Endothelial cell of umbilical vein (primary cell): ENCODE measurements around the gene ALOX5. TPM values are rescaled to one million over a fixed set of nuclear protein-coding genes. Genes with fewer than 3 reads are reported as not detected.
A peak's percentile ranks its signal among the peaks of the same experiment; 100 is the strongest.

Experiments used
- BruUV-seq: library from RNA; stranded (reverse); fragments of 400-500 nt; replicated peaks from 2 replicates; lab custom pipeline; 2021; lab: Mats Ljungman, UMichigan
- CTCF ChIA-PET: fragments of 300-600, 350-600 bp; sonication (Branson Sonifier 250); formaldehyde crosslinking; loops from one replicate; lab custom pipeline; 2021; ENCODE audit warnings: antibody characterized with exemption, inconsistent platforms; lab: Charles Lee
- POLR2A ChIA-PET: fragments of 300-600, 350-600 bp; sonication (Branson Sonifier 250); formaldehyde crosslinking; loops from one replicate; lab custom pipeline; 2021; ENCODE audit warnings: antibody characterized with exemption, inconsistent platforms; lab: Charles Lee
- DNase-seq: peaks from one replicate; pipeline ENCODE4 v3.0.0-alpha.2; 2011; ENCODE audit warnings: low read depth, low spot score
- FAIRE-seq: peaks from 2 replicates; lab custom pipeline; 2011; peaks lifted over from hg19 to GRCh38; lab: Jason Lieb, UNC
- H2AFZ ChIP-seq: 2 replicates; pipeline ENCODE4 v1.6.0; 2012; ENCODE audit warnings: low read depth, low read length, control low read depth, inconsistent platforms
- H3K27ac ChIP-seq: 2 replicates; pipeline ENCODE4 v1.5.1; 2011; ENCODE audit warnings: low read depth, mild to moderate bottlenecking, control low read depth, low read length, moderate library complexity; ENCODE audit not compliant: insufficient read depth
- H3K27me3 ChIP-seq, 2 experiments: 2 replicates each; pipeline versions ENCODE4 v1.6.0 to v1.6.1; 2011; ENCODE audit warnings: low read length in 2 of 2, mixed read lengths in 1 of 2; ENCODE audit not compliant: control insufficient read depth in 2 of 2, insufficient read depth in 2 of 2
- H3K36me3 ChIP-seq, 2 experiments: 2 replicates in 1 of 2; 3 replicates in 1 of 2; pipeline ENCODE4 v1.5.1; 2011; ENCODE audit warnings: low read length in 2 of 2, mild to moderate bottlenecking in 1 of 2, moderate library complexity in 1 of 2; ENCODE audit not compliant: control insufficient read depth in 2 of 2, insufficient read depth in 2 of 2; ENCODE audit errors: extremely low read depth in 1 of 2
- H3K4me1 ChIP-seq: 3 replicates; pipeline ENCODE4 v1.5.1; 2011; ENCODE audit warnings: mild to moderate bottlenecking, low read length; ENCODE audit not compliant: control insufficient read depth, insufficient read depth; ENCODE audit errors: extremely low read depth
- H3K4me2 ChIP-seq: 2 replicates; pipeline ENCODE4 v1.6.1; 2011; ENCODE audit warnings: low read length, control low read depth, mixed read lengths; ENCODE audit not compliant: insufficient read depth
- H3K4me3 ChIP-seq, 3 experiments: fragments of 200-600 bp in 1 of 3; sonication (generic), shearing (Covaris generic) in 1 of 3; replicated peaks in 1 of 3; 2 replicates each; pipeline ENCODE4 v1.5.1; 2011 to 2016; ENCODE audit warnings: control low read depth in 3 of 3, low read length in 3 of 3, mild to moderate bottlenecking in 2 of 3, inconsistent platforms in 1 of 3, low read depth in 1 of 3, moderate library complexity in 1 of 3; ENCODE audit not compliant: insufficient read depth in 1 of 3
- H3K79me2 ChIP-seq: 2 replicates; pipeline ENCODE4 v1.6.0; 2012; ENCODE audit warnings: low read length, inconsistent platforms; ENCODE audit not compliant: control insufficient read depth, insufficient read depth
- H3K9ac ChIP-seq: replicated peaks from 2 replicates; pipeline ENCODE3; 2011; ENCODE audit warnings: low read length, control low read depth; ENCODE audit not compliant: insufficient read depth; ENCODE audit errors: extremely low read depth
- H3K9me1 ChIP-seq: replicated peaks from 3 replicates; pipeline ENCODE4 v1.6.0; 2011; ENCODE audit warnings: mild to moderate bottlenecking, low read length; ENCODE audit not compliant: control insufficient read depth, insufficient read depth; ENCODE audit errors: extremely low read depth
- H3K9me3 ChIP-seq: replicated peaks from 2 replicates; pipeline ENCODE4 v1.5.1; 2012; ENCODE audit warnings: low read length, inconsistent platforms; ENCODE audit not compliant: control insufficient read depth, insufficient read depth
- H4K20me1 ChIP-seq: replicated peaks from 2 replicates; pipeline ENCODE3; 2011; ENCODE audit warnings: mild to moderate bottlenecking, low read length; ENCODE audit not compliant: control insufficient read depth, insufficient read depth; ENCODE audit errors: extremely low read depth
- EZH2 ChIP-seq: IDR thresholded peaks from 2 replicates; pipeline ENCODE4 v1.6.1; 2012; ENCODE audit warnings: borderline replicate concordance, low read depth, mild to moderate bottlenecking, moderate library complexity, low read length, inconsistent platforms; ENCODE audit not compliant: severe bottlenecking
- FOS ChIP-seq: IDR thresholded peaks from 2 replicates; pipeline ENCODE4 v1.6.1; 2011; ENCODE audit warnings: mild to moderate bottlenecking, low read length, moderate library complexity, borderline replicate concordance; ENCODE audit not compliant: insufficient read depth
- GATA2 ChIP-seq: IDR thresholded peaks from 2 replicates; pipeline ENCODE4 v1.7.0; 2011; ENCODE audit warnings: low read depth, mild to moderate bottlenecking, moderate library complexity, mixed read lengths, low read length; ENCODE audit not compliant: insufficient read length, insufficient read depth
- JUN ChIP-seq: IDR thresholded peaks from 2 replicates; pipeline ENCODE4 v1.6.1; 2011; ENCODE audit warnings: borderline replicate concordance, low read depth; ENCODE audit not compliant: insufficient read length, insufficient read depth
- MYC ChIP-seq: IDR thresholded peaks from one replicate; pipeline ENCODE4 v1.6.1; 2011; ENCODE audit warnings: mild to moderate bottlenecking, low read depth, low read length
- POLR2A ChIP-seq: IDR thresholded peaks from 2 replicates; pipeline ENCODE4 v1.6.1; 2012; ENCODE audit warnings: low read depth, mild to moderate bottlenecking, control low read depth, low read length
- POLR2AphosphoS5 ChIP-seq: IDR thresholded peaks from 2 replicates; pipeline ENCODE4 v1.6.1; 2012; ENCODE audit warnings: low read depth, mild to moderate bottlenecking, control low read depth, low read length, moderate library complexity; ENCODE audit not compliant: insufficient read depth
- dilution Hi-C: fragments of 300-500 bp; cut with MboI; formaldehyde crosslinking; loops from one replicate; pipeline ENCODE4 v1.15.0; 2019; ENCODE audit warnings: low sequenced_read_pairs; ENCODE audit not compliant: extremely low pct_ligation_motif_present
- intact Hi-C: fragments of 100-400 bp; cut with micrococcal nuclease; formaldehyde crosslinking; loops from one replicate; pipeline ENCODE4 v1.10.0; 2022
- polyA plus RNA-seq, 4 experiments: library from polyadenylated mRNA; depleted of rRNA in 3 of 4; stranded (reverse) in 3 of 4; unstranded in 1 of 4; fragments of >200 nt; gene quantifications; 2 replicates each; pipeline versions ENCODE4 v1.2.1 to v1.2.3, GENCODE V29; 2011 to 2012; ENCODE audit warnings: missing spikeins in 1 of 4
- total RNA-seq: library from RNA; stranded (reverse); gene quantifications from 2 replicates; pipeline ENCODE4 v1.2.3, GENCODE V29; 2021
- TF ChIP-seq, protein P1 (sequence below), 2 donors: IDR thresholded peaks; 1 replicate in 1 of 2; 2 replicates in 1 of 2; pipeline ENCODE4 v1.5.1; 2011; ENCODE audit warnings: low read length in 2 of 2, mild to moderate bottlenecking in 2 of 2, moderate library complexity in 2 of 2, control low read depth in 1 of 2, inconsistent platforms in 1 of 2, low read depth in 1 of 2; ENCODE audit not compliant: insufficient read depth in 1 of 2; ENCODE audit errors: extremely low read depth in 1 of 2
- TF ChIP-seq, protein P2 (sequence below): IDR thresholded peaks from 2 replicates; pipeline ENCODE4 v1.6.1; 2011; ENCODE audit not compliant: insufficient read depth, insufficient read length

The ALOX5 gene
- total and polyA plus RNA-seq, 2 donors (not counting 3 experiments of a cell fraction or from before 2014, with no cell fraction given) = 0.04 TPM; not detected in 1

DNA sequence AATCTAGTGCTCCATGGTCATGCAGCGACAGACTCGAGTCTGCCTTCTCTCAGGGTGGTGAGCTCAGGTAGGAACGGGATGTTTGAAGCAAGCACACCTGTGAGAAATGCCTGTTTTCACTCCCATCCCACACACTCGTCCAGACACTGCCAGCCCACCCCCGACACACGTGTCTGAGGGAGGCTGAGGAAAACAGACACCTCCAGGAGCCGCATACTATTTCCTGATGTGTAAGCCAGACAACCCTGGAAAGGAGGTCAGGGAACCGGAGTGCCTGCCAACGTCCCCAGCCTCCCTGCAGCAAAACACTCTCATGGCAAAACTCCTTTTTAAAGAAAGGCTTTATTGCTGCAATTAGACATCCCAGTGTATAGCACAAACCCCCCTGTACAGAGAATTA is 80.2 kb downstream of the ALOX5 start:
- H3K9me3 ChIP-seq = no peaks in the 10 kb centered on the region
- POLR2A ChIA-PET = no interaction called here
- no peak for FAIRE-seq

More for the DNA sequence above, 80.2 kb downstream of the ALOX5 start:
- TF ChIP-seq MYC (no peak), EZH2 (no peak), JUN (no peak), POLR2AphosphoS5 (no peak), GATA2 (no peak), POLR2A (no peak), FOS (no peak)
- TF ChIP-seq, protein P1, sequence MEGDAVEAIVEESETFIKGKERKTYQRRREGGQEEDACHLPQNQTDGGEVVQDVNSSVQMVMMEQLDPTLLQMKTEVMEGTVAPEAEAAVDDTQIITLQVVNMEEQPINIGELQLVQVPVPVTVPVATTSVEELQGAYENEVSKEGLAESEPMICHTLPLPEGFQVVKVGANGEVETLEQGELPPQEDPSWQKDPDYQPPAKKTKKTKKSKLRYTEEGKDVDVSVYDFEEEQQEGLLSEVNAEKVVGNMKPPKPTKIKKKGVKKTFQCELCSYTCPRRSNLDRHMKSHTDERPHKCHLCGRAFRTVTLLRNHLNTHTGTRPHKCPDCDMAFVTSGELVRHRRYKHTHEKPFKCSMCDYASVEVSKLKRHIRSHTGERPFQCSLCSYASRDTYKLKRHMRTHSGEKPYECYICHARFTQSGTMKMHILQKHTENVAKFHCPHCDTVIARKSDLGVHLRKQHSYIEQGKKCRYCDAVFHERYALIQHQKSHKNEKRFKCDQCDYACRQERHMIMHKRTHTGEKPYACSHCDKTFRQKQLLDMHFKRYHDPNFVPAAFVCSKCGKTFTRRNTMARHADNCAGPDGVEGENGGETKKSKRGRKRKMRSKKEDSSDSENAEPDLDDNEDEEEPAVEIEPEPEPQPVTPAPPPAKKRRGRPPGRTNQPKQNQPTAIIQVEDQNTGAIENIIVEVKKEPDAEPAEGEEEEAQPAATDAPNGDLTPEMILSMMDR (IDR thresholded peaks at IDR 0.05; ENCODE audit: extremely low read depth in 1 of 2, insufficient read depth in 1 of 2, low read depth in 1 of 2, low read length in 2 of 2) = no peak
- TF ChIP-seq, protein P2, sequence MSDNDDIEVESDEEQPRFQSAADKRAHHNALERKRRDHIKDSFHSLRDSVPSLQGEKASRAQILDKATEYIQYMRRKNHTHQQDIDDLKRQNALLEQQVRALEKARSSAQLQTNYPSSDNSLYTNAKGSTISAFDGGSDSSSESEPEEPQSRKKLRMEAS = no peak
- Histone ChIP-seq H3K4me1 (no peaks in the 10 kb centered on the region), H3K36me3 (peaks cover 0 to 6% of the 10 kb centered on the region in 2 experiments), H2AFZ (no peak overlapping the region), H3K9me1 (no peaks in the 10 kb centered on the region), H3K27ac (no peak overlapping the region), H4K20me1 (no peaks in the 10 kb centered on the region), H3K79me2 (no peaks in the 10 kb centered on the region), H3K9ac (no peak overlapping the region), H3K4me2 (no peak overlapping the region), H3K4me3 (no peak overlapping the region), H3K27me3 (no peaks in the 10 kb centered on the region)
- no TSS peak for BruUV-seq
- peak; percentile 61 for DNase-seq
- dilution Hi-C loops = no loop called here
- CTCF ChIA-PET = interaction anchor here (1.2 to 1.9 kb wide), 2 partner anchors 11 to 204 kb away, joined by 7 to 10 read pairs; no protein-coding TSS in a partner anchor
- intact Hi-C loops = no loop called here
